Endothelial cell of umbilical vein (primary cell): ENCODE results near the gene COA7.

Source experiments
- CTCF ChIP-seq, 2 donors: IDR thresholded peaks; 1 replicate in 1 of 2; 2 replicates in 1 of 2; pipeline ENCODE4 v1.5.1; 2011; ENCODE audit warnings: low read length in 2 of 2, mild to moderate bottlenecking in 2 of 2, moderate library complexity in 2 of 2, control low read depth in 1 of 2, inconsistent platforms in 1 of 2, low read depth in 1 of 2; ENCODE audit not compliant: insufficient read depth in 1 of 2; ENCODE audit errors: extremely low read depth in 1 of 2
- EZH2 ChIP-seq: IDR thresholded peaks from 2 replicates; pipeline ENCODE4 v1.6.1; 2012; ENCODE audit warnings: borderline replicate concordance, low read depth, mild to moderate bottlenecking, moderate library complexity, low read length, inconsistent platforms; ENCODE audit not compliant: severe bottlenecking
- FOS ChIP-seq: IDR thresholded peaks from 2 replicates; pipeline ENCODE4 v1.6.1; 2011; ENCODE audit warnings: mild to moderate bottlenecking, low read length, moderate library complexity, borderline replicate concordance; ENCODE audit not compliant: insufficient read depth
- GATA2 ChIP-seq: IDR thresholded peaks from 2 replicates; pipeline ENCODE4 v1.7.0; 2011; ENCODE audit warnings: low read depth, mild to moderate bottlenecking, moderate library complexity, mixed read lengths, low read length; ENCODE audit not compliant: insufficient read length, insufficient read depth
- JUN ChIP-seq: IDR thresholded peaks from 2 replicates; pipeline ENCODE4 v1.6.1; 2011; ENCODE audit warnings: borderline replicate concordance, low read depth; ENCODE audit not compliant: insufficient read length, insufficient read depth
- MAX ChIP-seq: IDR thresholded peaks from 2 replicates; pipeline ENCODE4 v1.6.1; 2011; ENCODE audit not compliant: insufficient read depth, insufficient read length
- MYC ChIP-seq: IDR thresholded peaks from one replicate; pipeline ENCODE4 v1.6.1; 2011; ENCODE audit warnings: mild to moderate bottlenecking, low read depth, low read length
- POLR2A ChIP-seq: IDR thresholded peaks from 2 replicates; pipeline ENCODE4 v1.6.1; 2012; ENCODE audit warnings: low read depth, mild to moderate bottlenecking, control low read depth, low read length
- POLR2AphosphoS5 ChIP-seq: IDR thresholded peaks from 2 replicates; pipeline ENCODE4 v1.6.1; 2012; ENCODE audit warnings: low read depth, mild to moderate bottlenecking, control low read depth, low read length, moderate library complexity; ENCODE audit not compliant: insufficient read depth

GRCh38 chr1:52645261-52645660, 52.9 kb downstream of the COA7 start:
- no peak for TF ChIP-seq MYC
- no peak for TF ChIP-seq CTCF (IDR thresholded peaks at IDR 0.05; ENCODE audit: extremely low read depth in 1 of 2, insufficient read depth in 1 of 2, low read depth in 1 of 2, low read length in 2 of 2)
- TF ChIP-seq POLR2AphosphoS5 = no peak
- no peak for TF ChIP-seq EZH2
- no peak for TF ChIP-seq POLR2A
- no peak for TF ChIP-seq JUN
- TF ChIP-seq MAX = no peak
- no peak for TF ChIP-seq GATA2
- TF ChIP-seq FOS = no peak
